Gastrocnemius medialis (tissue), 4 donors: ENCODE results near the gene KCNJ1. TPM values are rescaled to one million over a fixed set of nuclear protein-coding genes. Genes with fewer than 3 reads are reported as not detected.

Source experiments
- ATAC-seq, 2 donors: fragments of 150-250 bp; one replicate each; pipeline ENCODE4 v1.9.1; 2016
- DNase-seq, 2 donors: peaks; one replicate each; pipeline ENCODE4 v3.0.0-alpha.2; 2019
- H3K27ac ChIP-seq, 4 donors: fragments of 200-600 bp; sonication (generic); 1 replicate in 1 of 4; 2 replicates in 3 of 4; pipeline ENCODE4 v1.5.1; 2016 to 2018; ENCODE audit warnings: mild to moderate bottlenecking in 2 of 4, moderate library complexity in 1 of 4
- H3K27me3 ChIP-seq, 3 donors: fragments of 200-600 bp; sonication (generic) in 2 of 3; 1 replicate in 1 of 3; 2 replicates in 2 of 3; pipeline versions ENCODE4 v1.5.1 to v1.6.0; 2016 to 2019; ENCODE audit warnings: mild to moderate bottlenecking in 1 of 3, moderate library complexity in 1 of 3
- H3K36me3 ChIP-seq, 2 donors: fragments of 200-600 bp; sonication (generic) in 1 of 2; one replicate each; pipeline ENCODE4 v1.5.1; 2017 to 2018
- H3K4me1 ChIP-seq, 2 donors: fragments of 200-600 bp; sonication (generic) in 1 of 2; one replicate each; pipeline ENCODE4 v1.5.1; 2016 to 2017; ENCODE audit warnings: mild to moderate bottlenecking in 2 of 2
- H3K4me3 ChIP-seq, 4 donors: fragments of 200-600 bp; sonication (generic) in 3 of 4; 1 replicate in 1 of 4; 2 replicates in 3 of 4; pipeline ENCODE4 v1.5.1; 2016 to 2019; ENCODE audit warnings: mild to moderate bottlenecking in 2 of 4
- H3K9me3 ChIP-seq, 3 donors: fragments of 200-600 bp; sonication (generic) in 2 of 3; 1 replicate in 1 of 3; 2 replicates in 2 of 3; pipeline ENCODE4 v1.5.1; 2016 to 2019
- CTCF ChIP-seq, 5 experiments: fragments of 450-650 bp in 3 of 5; fragments of 200-600 bp in 2 of 5; sonication (generic) in 2 of 5; IDR thresholded peaks in 4 of 5; conservative IDR thresholded peaks in 1 of 5; 1 replicate in 4 of 5; 2 replicates in 1 of 5; pipeline ENCODE4 v1.5.1; 2016 to 2019; ENCODE audit warnings: antibody characterized with exemption in 5 of 5, mild to moderate bottlenecking in 3 of 5, moderate library complexity in 3 of 5
- POLR2A ChIP-seq, 2 donors: fragments of 450-650 bp; IDR thresholded peaks; one replicate each; pipeline ENCODE4 v1.6.1; 2017; ENCODE audit warnings: antibody characterized with exemption in 2 of 2, mild to moderate bottlenecking in 2 of 2, moderate library complexity in 2 of 2
- in situ Hi-C, 4 donors: fragments of 200-750 bp; cut with MboI; loops; one replicate each; pipeline versions ENCODE4 v1.15.0 to v1.8.0; 2017; ENCODE audit warnings: low sequenced_read_pairs in 4 of 4
- intact Hi-C: fragments of 100-400 bp; cut with DNase I; formaldehyde crosslinking; loops from one replicate; pipeline ENCODE4 v1.15.1; 2023; ENCODE audit warnings: low total_unique reads
- total RNA-seq, 4 donors: library from RNA; depleted of rRNA; stranded (reverse); fragments of >200 nt; gene quantifications; one replicate each; pipeline versions ENCODE4 v1.1.0 to v1.2.3, GENCODE V29; 2016

KCNJ1 gene
- total RNA-seq, 4 donors from 2014 or later: 3.1 TPM; not detected in 3

DNA sequence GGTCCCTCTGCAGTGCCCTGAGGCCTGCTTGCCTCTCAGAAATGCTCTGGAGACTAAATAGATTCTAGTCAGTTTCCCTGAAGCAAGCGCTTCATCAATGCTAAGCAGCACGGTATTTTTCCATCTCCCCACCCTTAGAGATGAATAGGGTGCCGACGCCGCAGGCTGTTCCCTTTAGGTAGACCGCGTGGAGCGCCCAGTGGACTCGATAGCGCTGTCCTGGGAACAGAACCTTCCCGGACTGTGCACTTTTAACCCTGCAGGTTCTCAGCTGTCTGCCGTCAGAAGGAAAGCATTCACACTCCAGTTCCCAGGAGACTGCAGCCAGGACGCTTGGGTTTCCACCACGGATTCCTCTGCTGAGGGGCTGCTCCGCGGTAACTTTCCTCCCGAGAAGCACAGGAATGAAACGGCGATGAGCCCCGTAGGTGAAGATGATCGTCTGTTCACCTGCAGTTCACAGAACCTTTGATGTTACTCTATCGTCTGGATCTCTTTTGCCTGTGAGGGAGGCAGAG is 9.1 kb upstream of the KCNJ1 start:
- no peak overlapping the region for H3K27ac ChIP-seq
- DNase-seq (no peak), ATAC-seq (no peak)
- no peak for TF ChIP-seq CTCF (IDR thresholded peaks at IDR 0.05 in 4 of 5, conservative IDR thresholded peaks at IDR 0.05 in 1 of 5)
- TF ChIP-seq POLR2A (IDR thresholded peaks at IDR 0.05): no peak
- no peaks in the 10 kb centered on the region for H3K4me1 ChIP-seq
- no peak overlapping the region for H3K4me3 ChIP-seq
- in situ Hi-C loops (loop anchor here in 1 of 4 donors (25.0 kb wide), 1 partner anchor 461 kb away; no protein-coding TSS in a partner anchor), intact Hi-C loops (no loop called here)
- no peaks in the 10 kb centered on the region for H3K36me3 ChIP-seq
- peaks cover 0 to 5% (median 0%) of the 10 kb centered on the region in 3 donors for H3K27me3 ChIP-seq
- H3K9me3 ChIP-seq: no peaks in the 10 kb centered on the region

GRCh38 chr11:128874427-128874826 is 7.3 kb upstream of the KCNJ1 start:
- Histone ChIP-seq H3K4me3 (no peak overlapping the region), H3K36me3 (no peaks in the 10 kb centered on the region), H3K9me3 (no peaks in the 10 kb centered on the region), H3K4me1 (no peaks in the 10 kb centered on the region), H3K27me3 (peaks cover 0 to 5% (median 0%) of the 10 kb centered on the region in 3 donors), H3K27ac (no peak overlapping the region)
- intact Hi-C loops: no loop called here
- ATAC-seq: no peak
- TF ChIP-seq POLR2A (IDR thresholded peaks at IDR 0.05) (no peak), CTCF (IDR thresholded peaks at IDR 0.05 in 4 of 5, conservative IDR thresholded peaks at IDR 0.05 in 1 of 5) (no peak)
- in situ Hi-C loops: no loop called here
- no peak for DNase-seq

GRCh38 chr11:128872594-128872993 is 5.5 kb upstream of the KCNJ1 start:
- ATAC-seq: no peak
- Histone ChIP-seq H3K27me3 (peaks cover 0 to 2% (median 0%) of the 10 kb centered on the region in 3 donors), H3K27ac (no peak overlapping the region), H3K36me3 (no peaks in the 10 kb centered on the region), H3K9me3 (no peaks in the 10 kb centered on the region), H3K4me1 (no peaks in the 10 kb centered on the region), H3K4me3 (no peak overlapping the region)
- intact Hi-C loops (no loop called here), in situ Hi-C loops (no loop called here)
- no peak for DNase-seq
- TF ChIP-seq CTCF (IDR thresholded peaks at IDR 0.05 in 4 of 5, conservative IDR thresholded peaks at IDR 0.05 in 1 of 5): no peak

DNA sequence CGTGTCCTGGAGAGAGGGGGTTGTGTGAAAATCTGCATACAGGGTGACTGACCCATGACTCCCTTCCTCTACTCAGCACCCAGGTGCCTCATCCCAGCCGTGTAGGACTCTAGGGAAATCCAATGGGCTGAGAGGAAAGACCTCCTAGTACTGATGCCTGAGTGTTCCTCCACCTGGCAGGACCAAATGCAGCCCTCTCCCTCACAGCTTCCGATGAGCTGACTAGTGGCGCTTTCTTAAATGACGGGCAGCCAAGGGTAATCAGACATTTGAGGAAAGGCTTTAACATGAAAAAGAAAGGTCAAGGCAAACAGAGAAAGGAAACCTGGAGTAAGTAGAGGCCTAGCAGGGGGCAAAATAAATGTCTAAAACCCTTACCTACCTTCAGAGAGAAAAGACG is 5.0 kb upstream of the KCNJ1 start:
- Histone ChIP-seq H3K4me3 (no peak overlapping the region), H3K27ac (no peak overlapping the region), H3K36me3 (no peaks in the 10 kb centered on the region), H3K4me1 (no peaks in the 10 kb centered on the region), H3K9me3 (no peaks in the 10 kb centered on the region), H3K27me3 (peaks cover 0 to 2% (median 0%) of the 10 kb centered on the region in 3 donors)
- ATAC-seq (no peak), DNase-seq (no peak)
- TF ChIP-seq CTCF (IDR thresholded peaks at IDR 0.05 in 4 of 5, conservative IDR thresholded peaks at IDR 0.05 in 1 of 5) (no peak), POLR2A (IDR thresholded peaks at IDR 0.05) (no peak)
- in situ Hi-C loops: no loop called here
- intact Hi-C loops: no loop called here

DNA sequence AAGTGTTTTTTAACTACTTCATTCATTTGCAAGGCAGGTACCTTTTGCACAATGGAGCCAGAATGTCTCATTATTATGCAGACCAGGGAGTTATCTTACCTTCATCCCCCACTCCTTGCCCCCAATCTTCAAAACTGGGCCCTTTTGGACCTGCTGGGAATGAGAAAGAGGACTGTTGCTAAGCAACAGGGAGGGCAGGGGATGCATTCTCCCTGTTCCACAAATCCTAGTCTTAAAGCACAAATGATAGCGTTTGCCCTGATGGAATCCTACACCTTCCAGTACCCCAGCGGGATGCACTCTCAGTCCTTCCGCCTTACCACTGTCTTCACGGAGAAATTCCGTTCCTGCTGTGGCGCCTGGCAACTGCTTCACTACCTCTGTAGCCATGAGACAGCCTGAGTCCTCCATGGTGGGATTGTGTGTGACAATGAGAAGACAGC is 4.1 kb upstream of the KCNJ1 start:
- H3K27ac ChIP-seq: no peak overlapping the region
- H3K36me3 ChIP-seq: no peaks in the 10 kb centered on the region
- no peaks in the 10 kb centered on the region for H3K4me1 ChIP-seq
- no peak for ATAC-seq
- intact Hi-C loops: no loop called here
- H3K4me3 ChIP-seq: no peak overlapping the region
- no peak for DNase-seq
- H3K9me3 ChIP-seq: no peaks in the 10 kb centered on the region
- TF ChIP-seq POLR2A (IDR thresholded peaks at IDR 0.05): no peak
- TF ChIP-seq CTCF (IDR thresholded peaks at IDR 0.05 in 4 of 5, conservative IDR thresholded peaks at IDR 0.05 in 1 of 5): no peak
- H3K27me3 ChIP-seq: no peaks in the 10 kb centered on the region
- in situ Hi-C loops: no loop called here
